Left ventricle myocardium superior (tissue), 1 donor: ENCODE results near the gene SBF2. TPM values are rescaled to one million over a fixed set of nuclear protein-coding genes. Genes with fewer than 3 reads are reported as not detected.
"Not testable (repeated sequence)": the region's sequence is repeated elsewhere in the genome, so short reads cannot be mapped to it uniquely, and the experiment has no call there.

Source experiments
- ATAC-seq: fragments of 200-7000 bp; cut with Tn5 transposase; one replicate; pipeline ENCODE4 v1.9.1; 2020; ENCODE audit warnings: mild to moderate bottlenecking, moderate library complexity
- DNase-seq: peaks from one replicate; pipeline ENCODE4 v3.0.0-alpha.2; 2020
- intact Hi-C: fragments of 100-400 bp; cut with micrococcal nuclease; formaldehyde crosslinking; loops from one replicate; pipeline ENCODE4 v1.11.0; 2022
- total RNA-seq: library from RNA; stranded (reverse); fragmentation: NEBNext Ultra II Directional; extraction: Animal tissue kit (Norgen Biotek cat#: 25700); gene quantifications from one replicate; pipeline ENCODE4 v1.2.1, GENCODE V29; 2021
- donor health status: DM: no; HTN: yes; CAD: no; lungs with severe emphysema.

The SBF2 gene
- total RNA-seq, 1 donor from 2014 or later, result 17.9 TPM

- ATAC-seq, result peak; percentile 30
- no peak for DNase-seq
- intact Hi-C loops, result no loop called here
Measured at GRCh38 chr11:10097615-10098014, 196.4 kb downstream of the SBF2 start.

GRCh38 chr11:10096987-10097386 is 197.0 kb downstream of the SBF2 start:
- DNase-seq, result no peak
- no peak for ATAC-seq
- intact Hi-C loops, result no loop called here

GRCh38 chr11:10095412-10096208 is 198.4 kb downstream of the SBF2 start:
- ATAC-seq (no peak), DNase-seq (no peak)
- intact Hi-C loops, result no loop called here

GRCh38 chr11:10092426-10092825 is 201.6 kb downstream of the SBF2 start:
- intact Hi-C loops, result no loop called here
- DNase-seq (no peak), ATAC-seq (no peak)

- intact Hi-C loops, result no loop called here
- no peak for ATAC-seq
Measured at GRCh38 chr11:10091314-10092045, 202.5 kb downstream of the SBF2 start.

GRCh38 chr11:10087923-10088225 is 206.1 kb downstream of the SBF2 start:
- intact Hi-C loops, DNase-seq, ATAC-seq: not testable (repeated sequence)

More at GRCh38 chr11:10091314-10092045, 202.5 kb downstream of the SBF2 start:
- DNase-seq, result no peak

- intact Hi-C loops, result no loop called here
- DNase-seq (no peak), ATAC-seq (no peak)
Measured at GRCh38 chr11:10087186-10087922, 206.7 kb downstream of the SBF2 start.

- intact Hi-C loops, result no loop called here
- no peak for DNase-seq
Measured at GRCh38 chr11:10080138-10080537, 213.9 kb downstream of the SBF2 start.

GRCh38 chr11:10076458-10077141 is 217.4 kb downstream of the SBF2 start:
- DNase-seq, result peak; percentile 88
- intact Hi-C loops, result no loop called here
- ATAC-seq, result peak; percentile 94

More at GRCh38 chr11:10080138-10080537, 213.9 kb downstream of the SBF2 start:
- ATAC-seq, result no peak

GRCh38 chr11:10075141-10075540 is 218.9 kb downstream of the SBF2 start:
- no peak for ATAC-seq
- intact Hi-C loops, result no loop called here

GRCh38 chr11:10072841-10073240 is 221.2 kb downstream of the SBF2 start:
- ATAC-seq, result no peak
- intact Hi-C loops, result no loop called here
- no peak for DNase-seq

More at GRCh38 chr11:10075141-10075540, 218.9 kb downstream of the SBF2 start:
- DNase-seq, result no peak

- DNase-seq (no peak), ATAC-seq (no peak)
- intact Hi-C loops, result no loop called here
Measured at GRCh38 chr11:10072142-10072541, 221.9 kb downstream of the SBF2 start.

GRCh38 chr11:10067629-10068300 is 226.3 kb downstream of the SBF2 start:
- intact Hi-C loops, result no loop called here
- ATAC-seq, result no peak
- no peak for DNase-seq

- intact Hi-C loops, result no loop called here
- no peak for ATAC-seq
- DNase-seq, result no peak
Measured at GRCh38 chr11:10066441-10066840, 227.6 kb downstream of the SBF2 start.

GRCh38 chr11:10064828-10065227 is 229.2 kb downstream of the SBF2 start:
- ATAC-seq (no peak), DNase-seq (no peak)
- intact Hi-C loops, result no loop called here

- ATAC-seq (no peak), DNase-seq (no peak)
- intact Hi-C loops, result no loop called here
Measured at GRCh38 chr11:10058356-10058755, 235.7 kb downstream of the SBF2 start.

GRCh38 chr11:10051868-10052586 is 242.0 kb downstream of the SBF2 start:
- no peak for DNase-seq
- intact Hi-C loops, result no loop called here
- ATAC-seq, result no peak

GRCh38 chr11:10050561-10050960 is 243.5 kb downstream of the SBF2 start:
- DNase-seq, result no peak
- intact Hi-C loops, result no loop called here
- no peak for ATAC-seq
